ENCODE measurements around the gene TOR4A.

- TF ChIP-seq SPI1 (IDR thresholded peaks at IDR 0.05; ENCODE audit: low read depth, low read length) (no peak), POLR2AphosphoS5 (IDR thresholded peaks at IDR 0.05; ENCODE audit: low read depth, low read length) (no peak), TAF1 (IDR thresholded peaks at IDR 0.05; ENCODE audit: low read depth, low read length) (no peak), POLR2A (IDR thresholded peaks at IDR 0.05; ENCODE audit: low read depth, low read length) (no peak), PAX5 (IDR thresholded peaks at IDR 0.05; ENCODE audit: insufficient read depth, low read length, severe bottlenecking) (no peak), POU2F2 (IDR thresholded peaks at IDR 0.05; ENCODE audit: low read depth, low read length) (no peak)
Observed at GRCh38 chr9:137264067-137264466, 13.5 kb upstream of the TOR4A start.

Data from GM12891 (cell line).